HL-60/S4 (cell line): Measurements from ENCODE around the gene CACNA1I.
"Not testable (repeated sequence)": the region's sequence is repeated elsewhere in the genome, so short reads cannot be mapped to it uniquely, and the experiment has no call there.

Source experiments
- in situ Hi-C: fragments of 300-500 bp; cut with MboI; formaldehyde crosslinking; loops from 2 replicates; pipeline ENCODE4 v1.14.3; 2022; ENCODE audit warnings: low sequenced_read_pairs

The CACNA1I gene

DNA sequence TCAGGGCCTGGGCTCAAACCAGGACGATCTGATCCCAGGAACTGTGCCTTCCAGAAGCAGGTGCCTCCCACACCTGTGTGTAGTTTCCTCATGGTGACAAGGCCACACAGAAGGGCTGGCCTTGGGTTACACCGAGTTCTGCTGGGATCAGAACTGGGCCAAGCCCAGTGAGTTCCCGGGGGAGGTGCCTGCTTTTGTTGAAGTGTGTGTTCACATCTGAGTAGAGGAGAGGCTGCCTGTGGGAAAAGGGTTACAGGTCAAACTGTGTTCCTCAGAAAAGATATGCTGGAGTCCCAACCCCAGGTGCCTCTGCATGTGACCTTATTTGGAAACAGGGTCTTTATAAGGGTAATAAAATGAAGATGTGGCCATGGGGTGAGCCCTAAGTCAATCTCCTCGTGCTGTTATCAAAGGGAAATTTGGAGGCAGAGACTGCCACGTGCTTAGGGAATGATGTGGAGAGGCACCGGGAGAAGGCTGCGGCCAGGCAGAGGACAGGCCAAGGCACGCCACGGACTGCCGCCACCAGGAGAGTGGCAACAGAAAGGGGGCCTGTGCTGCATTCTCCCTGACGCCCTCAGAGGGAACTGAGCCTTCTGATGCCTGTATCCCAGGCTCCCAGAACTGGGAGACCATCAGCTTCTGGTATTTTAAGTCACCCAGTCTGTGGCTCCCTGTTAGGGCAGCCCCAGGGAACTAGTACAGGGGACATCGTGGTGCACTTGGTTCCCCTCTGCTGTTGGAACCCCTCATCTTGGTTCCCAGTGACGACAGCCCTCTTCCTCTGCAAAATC lies 158.8 kb downstream of the CACNA1I start:
- in situ Hi-C loops, result no loop called here

DNA sequence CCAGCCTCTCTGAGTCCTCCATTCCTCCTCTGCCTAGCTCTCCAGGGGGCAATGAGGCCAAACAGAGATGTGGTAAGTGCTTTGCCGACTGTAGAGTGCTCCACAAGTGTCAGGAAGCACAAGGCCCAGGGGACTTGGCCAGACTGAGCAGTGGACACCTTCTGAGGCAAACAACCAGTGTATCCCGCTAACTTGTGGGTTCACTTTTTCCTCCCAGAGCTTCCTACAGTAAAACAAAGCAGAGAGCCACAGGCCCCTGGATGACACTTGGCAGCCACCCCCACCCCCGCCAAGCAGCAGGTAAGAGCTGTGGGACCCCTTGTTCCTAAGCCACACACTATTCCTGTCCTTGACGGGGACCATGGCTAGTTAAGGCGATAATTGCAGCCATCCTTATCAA lies 160.9 kb downstream of the CACNA1I start:
- in situ Hi-C loops, result no loop called here

DNA sequence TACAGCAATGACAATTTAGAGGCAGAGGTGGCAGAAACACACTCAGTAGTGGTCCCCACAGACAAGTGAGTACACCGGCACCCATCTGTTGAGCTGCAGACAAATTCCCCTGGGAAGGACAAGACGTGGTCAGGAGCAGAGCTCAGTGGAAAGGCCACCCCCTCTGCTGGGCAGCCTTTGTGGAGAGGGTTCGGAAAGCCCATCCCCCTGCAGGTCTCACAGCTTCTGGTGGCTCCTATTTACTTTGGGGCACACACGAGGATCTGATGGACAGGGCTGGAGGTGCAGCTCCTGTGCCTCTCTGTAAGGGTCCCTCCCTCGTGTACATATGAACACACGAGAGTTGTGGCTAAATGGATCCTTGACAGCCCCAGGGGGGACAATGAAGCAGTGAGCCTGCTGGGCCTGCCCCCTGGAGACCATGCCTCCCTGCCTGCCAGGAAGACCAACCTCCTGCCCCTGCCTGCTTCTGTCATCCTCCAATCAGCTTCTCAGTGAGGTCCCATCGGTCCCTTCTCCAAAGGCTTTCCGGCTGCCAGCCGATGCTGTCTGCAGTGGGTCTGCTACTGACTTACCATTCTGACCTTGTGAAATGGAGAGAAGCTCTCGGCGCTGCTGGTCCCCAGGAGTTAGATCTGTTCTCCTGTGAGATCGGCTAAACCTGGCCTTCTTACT lies 161.5 kb downstream of the CACNA1I start:
- in situ Hi-C loops, result no loop called here

GRCh38 chr22:39732625-39733024 lies 162.1 kb downstream of the CACNA1I start:
- in situ Hi-C loops, result no loop called here

DNA sequence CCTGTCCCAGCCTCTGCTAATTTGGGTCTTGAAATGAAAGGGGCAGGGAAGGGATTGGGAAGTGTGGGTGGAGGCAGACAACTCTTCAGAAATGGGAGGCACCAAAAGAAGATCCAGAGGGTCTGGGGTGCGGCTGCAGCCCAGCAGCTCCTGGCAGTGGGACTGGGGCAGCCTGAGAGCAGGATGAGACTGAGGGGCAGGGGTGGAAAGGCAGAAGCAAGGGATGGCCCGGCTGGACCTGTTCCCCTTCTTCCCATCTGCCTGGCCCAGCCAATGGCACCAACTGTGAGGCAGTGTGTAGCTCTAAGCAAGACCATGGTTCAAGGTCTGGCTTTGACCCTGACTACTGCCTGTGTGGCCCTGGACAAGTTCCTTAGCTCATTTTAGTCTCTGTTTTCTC lies 162.6 kb downstream of the CACNA1I start:
- in situ Hi-C loops, result no loop called here

- in situ Hi-C loops, result not testable (repeated sequence)
Measured at GRCh38 chr22:39734046-39734445, 163.5 kb downstream of the CACNA1I start.

- in situ Hi-C loops, result no loop called here
Measured at GRCh38 chr22:39734866-39735265, 164.3 kb downstream of the CACNA1I start.

DNA sequence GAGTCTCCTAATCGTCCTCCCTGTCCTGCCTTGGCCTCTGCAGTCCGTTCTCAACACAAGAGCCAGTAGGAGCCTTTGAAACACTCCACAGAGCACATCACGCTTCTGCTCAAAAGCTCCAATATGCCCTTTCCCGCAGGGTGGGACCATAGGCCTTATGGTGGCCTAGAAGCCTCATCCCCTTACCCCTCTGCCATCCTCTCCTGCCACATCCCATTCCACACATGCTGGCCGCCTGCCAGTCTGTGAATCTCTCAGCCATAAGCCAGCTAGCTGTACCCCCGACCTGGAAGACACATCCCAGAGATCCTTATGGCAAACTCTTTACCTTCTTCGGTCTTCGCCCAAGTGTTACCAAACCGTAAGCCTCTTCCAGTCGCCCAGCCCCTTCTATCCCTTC lies 165.2 kb downstream of the CACNA1I start:
- in situ Hi-C loops, result no loop called here

DNA sequence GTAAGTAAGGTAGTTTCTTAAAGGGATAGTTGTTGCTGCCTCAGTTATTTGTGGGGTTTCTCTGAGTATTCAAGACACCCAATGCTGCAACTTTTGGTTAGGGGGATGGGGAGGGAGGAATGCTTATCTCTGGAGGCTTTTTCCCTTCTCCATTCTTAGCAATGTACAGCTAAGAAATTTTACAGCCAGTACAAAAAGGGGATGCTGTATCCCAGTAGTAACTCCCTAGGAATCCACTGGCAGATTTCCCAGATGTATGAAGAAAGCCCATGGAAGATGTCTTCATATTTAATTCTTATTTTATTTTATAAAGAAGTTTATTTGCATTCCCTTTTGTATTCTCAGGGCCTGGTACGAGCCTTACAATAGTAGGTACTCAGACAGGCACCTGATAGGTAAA lies 168.2 kb downstream of the CACNA1I start:
- in situ Hi-C loops, result no loop called here
